GM23338 (cell line): ENCODE results near the gene THBS4.

Experiments used
- CREB1 ChIP-seq: fragments of 250-450 bp; sonication (Bioruptor Pico); IDR thresholded peaks from 2 replicates; pipeline ENCODE4 v1.5.0; 2020; ENCODE audit warnings: low read depth, mild to moderate bottlenecking, moderate library complexity
- CTCF ChIP-seq, 2 experiments: fragments of 200-600 bp in 1 of 2; sonication (generic) in 1 of 2; conservative IDR thresholded peaks; 2 replicates each; pipeline versions ENCODE4 v1.5.1 to v1.6.1; 2016 to 2017; ENCODE audit warnings: antibody characterized with exemption in 2 of 2, low read depth in 2 of 2, mild to moderate bottlenecking in 2 of 2, moderate library complexity in 1 of 2
- EZH2 ChIP-seq: fragments of 200-600 bp; sonication (generic); IDR thresholded peaks from one replicate; pipeline ENCODE4 v1.8.0; 2017; ENCODE audit warnings: antibody characterized with exemption, mild to moderate bottlenecking, low read depth; ENCODE audit not compliant: unreplicated experiment
- JUNB ChIP-seq: IDR thresholded peaks from one replicate; pipeline ENCODE4 v1.6.1; 2016; ENCODE audit warnings: antibody characterized with exemption; ENCODE audit not compliant: unreplicated experiment
- POLR2AphosphoS5 ChIP-seq: IDR thresholded peaks from 2 replicates; pipeline ENCODE4 v1.6.1; 2016; ENCODE audit warnings: antibody characterized with exemption, low read depth
- REST ChIP-seq: IDR thresholded peaks from one replicate; pipeline ENCODE4 v1.6.1; 2018; ENCODE audit warnings: antibody characterized with exemption; ENCODE audit not compliant: unreplicated experiment
- STAT1 ChIP-seq: IDR thresholded peaks from one replicate; pipeline ENCODE4 v1.6.1; 2016; ENCODE audit warnings: antibody characterized with exemption; ENCODE audit not compliant: unreplicated experiment

- no peak for TF ChIP-seq CTCF (conservative IDR thresholded peaks at IDR 0.05; ENCODE audit: low read depth in 2 of 2)
- no peak for TF ChIP-seq REST
- no peak for TF ChIP-seq EZH2
- TF ChIP-seq POLR2AphosphoS5: no peak
- TF ChIP-seq JUNB: no peak
- TF ChIP-seq STAT1: no peak
- TF ChIP-seq CREB1 (CRISPR knock-in tag): no peak
These were observed 42.0 kb downstream of the THBS4 start for GRCh38 chr5:80077051-80077714.
